Large intestine (tissue), 3 donors: ENCODE measurements around the gene OIT3. TPM values are rescaled to one million over a fixed set of nuclear protein-coding genes. Genes with fewer than 3 reads are reported as not detected.

Experiments
- DNase-seq, 2 donors: peaks; one replicate each; pipeline versions ENCODE4 v3.0.0 to v3.0.0-alpha.2; 2013
- H3K27ac ChIP-seq: one replicate; pipeline ENCODE4 v1.5.1; 2013; ENCODE audit warnings: low read length
- H3K27me3 ChIP-seq: 2 replicates; pipeline ENCODE4 v1.6.1; 2013; ENCODE audit warnings: low read length; ENCODE audit not compliant: control insufficient read depth, insufficient read depth
- H3K36me3 ChIP-seq: 2 replicates; pipeline ENCODE4 v1.6.1; 2013; ENCODE audit warnings: low read length; ENCODE audit not compliant: control insufficient read depth, insufficient read depth
- H3K4me1 ChIP-seq: one replicate; pipeline ENCODE4 v1.6.1; 2013; ENCODE audit warnings: low read length; ENCODE audit not compliant: control insufficient read depth, insufficient read depth
- H3K4me3 ChIP-seq: one replicate; pipeline ENCODE4 v1.5.1; 2013; ENCODE audit warnings: low read length
- H3K9me3 ChIP-seq: one replicate; pipeline ENCODE4 v1.6.1; 2013; ENCODE audit warnings: mild to moderate bottlenecking, low read depth, low read length, moderate library complexity; ENCODE audit not compliant: control insufficient read depth
- WGBS: methylation state at CpG from one replicate; pipeline ENCODE4 v1.1.5; 2013; ENCODE audit warnings: low lambda C conversion rate; ENCODE audit not compliant: insufficient coverage; 5-methylcytosine and 5-hydroxymethylcytosine counted together
- polyA plus RNA-seq: library from polyadenylated mRNA; unstranded; fragments of 120-200 nt; gene quantifications from one replicate; pipeline ENCODE4 v1.2.1, GENCODE V29; 2013

The OIT3 gene
- polyA plus RNA-seq, 1 donor, result 9.9 TPM

GRCh38 chr10:72875250-72876055 is 18.1 kb upstream of the OIT3 start:
- peak; percentile 4 to 13 for DNase-seq
- H3K4me1 ChIP-seq, result no peaks in the 10 kb centered on the region
- no CpG with 5 or more reads among the region's 3 CpGs for WGBS
- H3K27ac ChIP-seq, result no peak overlapping the region
- H3K36me3 ChIP-seq, result peaks cover 38% of the 10 kb centered on the region
- H3K4me3 ChIP-seq, result no peak overlapping the region
- H3K27me3 ChIP-seq, result no peaks in the 10 kb centered on the region
- H3K9me3 ChIP-seq, result peaks cover 16% of the 10 kb centered on the region

- H3K27ac ChIP-seq, result no peak overlapping the region
- peaks cover 20% of the 10 kb centered on the region for H3K36me3 ChIP-seq
- H3K9me3 ChIP-seq, result peaks cover 16% of the 10 kb centered on the region
- WGBS, result 100% methylated on average over 2 of the region's 2 CpGs
- no peaks in the 10 kb centered on the region for H3K27me3 ChIP-seq
- H3K4me3 ChIP-seq, result no peak overlapping the region
- H3K4me1 ChIP-seq, result no peaks in the 10 kb centered on the region
- no peak for DNase-seq
These were observed 14.3 kb upstream of the OIT3 start for GRCh38 chr10:72879245-72879644.

- H3K9me3 ChIP-seq, result peaks cover 16% of the 10 kb centered on the region
- no peaks in the 10 kb centered on the region for H3K4me1 ChIP-seq
- WGBS, result no CpG with 5 or more reads among the region's 2 CpGs
- DNase-seq, result no peak
- no peak overlapping the region for H3K27ac ChIP-seq
- no peaks in the 10 kb centered on the region for H3K27me3 ChIP-seq
- no peak overlapping the region for H3K4me3 ChIP-seq
- H3K36me3 ChIP-seq, result peaks cover 19% of the 10 kb centered on the region
These were observed 12.2 kb upstream of the OIT3 start for GRCh38 chr10:72881291-72881690.

GRCh38 chr10:72883861-72884260 is 9.7 kb upstream of the OIT3 start:
- no peaks in the 10 kb centered on the region for H3K27me3 ChIP-seq
- DNase-seq, result no peak
- 83% methylated on average over 1 of the region's 2 CpGs for WGBS
- H3K27ac ChIP-seq, result no peak overlapping the region
- peaks cover 27% of the 10 kb centered on the region for H3K36me3 ChIP-seq
- peaks cover 8% of the 10 kb centered on the region for H3K9me3 ChIP-seq
- no peaks in the 10 kb centered on the region for H3K4me1 ChIP-seq
- no peak overlapping the region for H3K4me3 ChIP-seq

GRCh38 chr10:72885953-72886352 is 7.6 kb upstream of the OIT3 start:
- peaks cover 16% of the 10 kb centered on the region for H3K36me3 ChIP-seq
- 93% methylated on average over 2 of the region's 2 CpGs for WGBS

GRCh38 chr10:72886621-72887020 is 6.9 kb upstream of the OIT3 start:
- Histone ChIP-seq H3K27me3 (no peaks in the 10 kb centered on the region), H3K4me3 (no peak overlapping the region), H3K9me3 (no peaks in the 10 kb centered on the region), H3K4me1 (no peaks in the 10 kb centered on the region), H3K27ac (no peak overlapping the region), H3K36me3 (peaks cover 16% of the 10 kb centered on the region)
- DNase-seq, result no peak
- WGBS, result no CpG with 5 or more reads among the region's 1 CpG

More at GRCh38 chr10:72885953-72886352, 7.6 kb upstream of the OIT3 start:
- H3K9me3 ChIP-seq, result no peaks in the 10 kb centered on the region
- H3K27ac ChIP-seq, result no peak overlapping the region
- H3K4me3 ChIP-seq, result no peak overlapping the region
- H3K27me3 ChIP-seq, result no peaks in the 10 kb centered on the region
- H3K4me1 ChIP-seq, result no peaks in the 10 kb centered on the region
- no peak for DNase-seq

- Histone ChIP-seq H3K36me3 (peaks cover 16% of the 10 kb centered on the region), H3K27me3 (no peaks in the 10 kb centered on the region), H3K9me3 (no peaks in the 10 kb centered on the region), H3K27ac (no peak overlapping the region), H3K4me3 (no peak overlapping the region), H3K4me1 (no peaks in the 10 kb centered on the region)
- no peak for DNase-seq
- no CpG with 5 or more reads among the region's 5 CpGs for WGBS
These were observed 6.5 kb upstream of the OIT3 start for GRCh38 chr10:72887043-72887442.

GRCh38 chr10:72888151-72888638 is 5.3 kb upstream of the OIT3 start:
- Histone ChIP-seq H3K4me3 (no peak overlapping the region), H3K27ac (no peak overlapping the region), H3K27me3 (no peaks in the 10 kb centered on the region), H3K36me3 (peaks cover 16% of the 10 kb centered on the region), H3K9me3 (no peaks in the 10 kb centered on the region), H3K4me1 (no peaks in the 10 kb centered on the region)
- WGBS, result no CpG with 5 or more reads among the region's 7 CpGs
- DNase-seq, result no peak

- no peaks in the 10 kb centered on the region for H3K4me1 ChIP-seq
- no peak overlapping the region for H3K4me3 ChIP-seq
- DNase-seq, result no peak
- no peaks in the 10 kb centered on the region for H3K9me3 ChIP-seq
- H3K27ac ChIP-seq, result no peak overlapping the region
- no peaks in the 10 kb centered on the region for H3K27me3 ChIP-seq
- 100% methylated on average over 2 of the region's 6 CpGs for WGBS
- H3K36me3 ChIP-seq, result peaks cover 16% of the 10 kb centered on the region
These were observed 4.1 kb upstream of the OIT3 start for GRCh38 chr10:72889391-72889831.

- Histone ChIP-seq H3K9me3 (no peaks in the 10 kb centered on the region), H3K4me1 (no peaks in the 10 kb centered on the region), H3K27me3 (no peaks in the 10 kb centered on the region), H3K36me3 (peaks cover 16% of the 10 kb centered on the region), H3K4me3 (no peak overlapping the region), H3K27ac (no peak overlapping the region)
- no peak for DNase-seq
- WGBS, result no CpG with 5 or more reads among the region's 2 CpGs
These were observed 3.5 kb upstream of the OIT3 start for GRCh38 chr10:72890086-72890485.
